GM19468 (cell line): ENCODE results near the gene HSDL1.
"Not testable (repeated sequence)": the region's sequence is repeated elsewhere in the genome, so short reads cannot be mapped to it uniquely, and the experiment has no call there.

Source experiments
- ATAC-seq: cut with Tn5 transposase; IDR thresholded peaks from one replicate; pipeline ENCODE4 v1.9.1; 2021; ENCODE audit warnings: mild to moderate bottlenecking, moderate library complexity, moderate number of reproducible peaks; ENCODE audit not compliant: unreplicated experiment; ENCODE audit errors: extremely low read depth

HSDL1 gene

DNA sequence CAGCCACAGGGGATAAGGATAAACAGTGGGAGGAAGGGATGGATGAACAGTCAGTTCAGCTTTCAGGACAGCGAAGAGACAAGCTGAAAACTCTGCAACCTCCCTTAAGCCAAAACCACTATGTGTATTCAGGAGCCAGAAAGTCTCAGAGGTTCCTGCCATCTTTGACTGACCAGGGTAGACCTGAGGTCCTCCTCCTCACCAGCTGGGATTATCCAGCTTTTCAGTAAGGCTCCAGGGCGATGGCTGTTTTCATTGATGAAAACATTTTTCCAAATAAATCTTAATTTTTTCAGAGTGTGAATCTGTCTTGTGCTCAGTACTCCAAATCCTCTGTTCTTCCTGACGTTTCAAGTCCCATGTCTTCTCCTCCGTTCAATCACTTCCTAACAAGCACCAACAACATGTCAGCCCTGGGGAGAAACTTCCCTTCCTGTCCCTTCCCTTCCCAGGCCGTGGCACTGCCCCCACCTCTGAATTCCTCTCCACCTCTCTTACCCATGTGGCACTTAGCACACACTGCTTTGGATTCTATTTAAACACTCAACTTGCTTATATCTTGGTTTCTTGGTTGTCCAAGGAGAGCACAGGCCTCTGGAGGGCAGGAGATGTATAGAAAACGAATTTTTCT is 5.2 kb downstream of the HSDL1 start:
- no peak for ATAC-seq

GRCh38 chr16:84138824-84139627 is 6.0 kb downstream of the HSDL1 start:
- ATAC-seq, result no peak

DNA sequence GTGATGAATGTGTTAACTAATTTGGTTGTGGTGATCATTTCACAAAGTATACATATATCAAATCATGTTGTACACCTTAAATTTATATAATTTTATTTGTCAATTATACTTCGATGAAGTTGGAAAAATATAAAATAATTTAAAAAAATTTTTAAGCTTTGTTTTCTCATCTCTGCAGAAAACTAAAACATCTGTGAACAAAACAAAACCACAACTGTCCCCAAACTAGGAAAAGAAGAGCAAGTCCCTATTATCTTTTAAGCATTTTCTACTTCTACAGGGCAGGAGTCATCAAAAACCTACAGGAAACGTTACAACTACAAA is 6.5 kb downstream of the HSDL1 start:
- no peak for ATAC-seq

DNA sequence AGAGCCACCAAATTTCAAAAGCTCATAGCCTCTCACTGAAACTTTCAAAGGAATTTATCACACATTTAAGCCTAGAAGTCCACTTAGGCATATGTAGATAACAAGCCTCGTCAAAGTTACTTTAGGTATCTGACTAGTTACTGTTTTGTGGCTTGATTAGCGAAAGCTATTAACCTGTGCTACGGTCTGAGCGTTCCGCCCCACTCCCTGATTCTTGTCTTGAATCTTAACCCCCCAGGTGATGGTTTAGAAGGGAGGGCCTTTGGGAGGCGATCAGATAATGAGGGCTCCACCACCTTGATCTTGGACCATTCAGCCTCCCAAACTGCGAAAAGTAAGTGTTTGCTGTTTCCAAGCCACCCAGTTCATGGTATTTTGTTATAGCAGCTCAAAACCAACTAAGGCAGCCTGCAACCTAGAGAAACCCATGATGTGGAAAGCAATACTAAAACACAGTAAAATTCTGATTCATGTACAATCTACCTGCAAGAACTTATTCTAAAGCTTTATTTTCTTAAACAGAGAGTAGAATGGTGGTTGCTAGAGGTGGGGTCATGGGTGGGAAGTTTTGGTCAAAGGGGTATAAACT is 7.1 kb downstream of the HSDL1 start:
- no peak for ATAC-seq

- ATAC-seq, result no peak
Observed at GRCh38 chr16:84137287-84137686, 7.7 kb downstream of the HSDL1 start.

GRCh38 chr16:84136331-84137125 is 8.4 kb downstream of the HSDL1 start:
- ATAC-seq, result no peak

DNA sequence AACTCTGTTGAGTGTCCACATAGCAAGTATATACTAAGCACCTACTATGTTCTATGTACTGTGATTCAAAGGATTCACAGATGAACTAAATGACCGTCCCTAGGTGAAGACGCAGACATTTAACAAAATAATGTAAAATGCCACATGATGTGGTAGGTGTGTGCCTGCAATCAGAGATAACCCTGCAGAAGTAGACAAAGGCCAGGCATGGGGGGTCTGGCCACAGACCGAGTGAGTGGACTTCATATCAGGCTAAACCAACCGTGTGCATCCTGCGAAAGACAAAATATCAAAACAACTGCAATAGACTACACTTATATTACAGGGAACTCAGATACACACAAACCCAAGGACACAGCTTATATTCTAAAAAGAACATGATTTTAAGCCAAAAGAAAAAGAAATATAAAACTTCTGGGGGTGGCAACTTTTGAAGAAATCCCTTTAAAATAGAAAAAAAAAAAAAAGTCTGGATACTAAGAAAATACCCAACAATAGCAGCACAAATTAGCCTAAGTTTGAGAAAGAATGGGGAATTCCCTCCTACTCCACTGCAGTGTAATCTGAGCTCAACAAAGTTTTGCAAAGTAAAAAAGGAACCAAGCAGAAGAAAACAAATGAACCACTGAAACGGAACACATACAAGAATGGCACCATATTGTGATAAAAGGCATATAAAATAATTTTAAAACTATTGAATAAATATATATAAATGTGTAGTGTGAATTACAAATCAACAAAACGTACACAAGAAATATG is 12.3 kb downstream of the HSDL1 start:
- no peak for ATAC-seq

DNA sequence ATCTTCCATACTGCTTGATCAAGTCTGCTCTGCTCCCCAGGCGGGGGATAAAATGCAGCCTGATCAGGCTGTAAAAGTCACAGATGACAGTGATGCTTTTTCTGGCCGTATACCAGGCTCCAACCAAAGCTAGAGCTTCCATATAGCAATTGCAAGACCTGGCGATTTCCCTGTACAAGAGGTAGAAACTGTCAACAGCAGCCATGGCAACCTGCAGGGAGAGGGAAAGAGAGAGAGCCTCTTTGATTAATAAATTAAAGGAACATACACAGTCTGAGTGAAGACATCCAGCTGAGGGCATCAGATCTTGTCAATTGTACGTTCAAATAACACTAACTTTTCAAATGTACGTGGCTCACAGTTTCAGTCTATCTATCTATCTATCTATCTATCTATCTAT is 13.9 kb downstream of the HSDL1 start:
- no peak for ATAC-seq

GRCh38 chr16:84124257-84125073 is 20.5 kb downstream of the HSDL1 start:
- ATAC-seq, result no peak

DNA sequence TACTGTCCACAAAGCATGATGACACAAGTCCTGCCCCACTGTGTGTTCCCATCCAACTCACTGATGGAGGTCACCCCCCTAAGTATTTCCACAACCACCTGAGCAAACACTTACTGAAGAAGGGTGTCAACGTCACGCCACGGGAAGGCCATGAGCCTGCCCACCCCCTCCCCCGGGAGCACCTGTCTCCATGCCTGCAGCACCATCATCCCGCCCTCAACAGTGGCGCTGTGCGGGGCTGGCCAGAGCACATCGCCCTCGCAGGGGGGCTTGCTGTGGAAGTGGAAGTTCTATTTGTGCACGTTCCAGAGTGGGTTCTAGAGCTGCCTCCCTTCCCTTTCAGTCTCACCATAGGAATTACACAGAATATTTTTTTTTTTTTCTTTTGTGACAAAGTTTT is 24.0 kb downstream of the HSDL1 start:
- no peak for ATAC-seq

DNA sequence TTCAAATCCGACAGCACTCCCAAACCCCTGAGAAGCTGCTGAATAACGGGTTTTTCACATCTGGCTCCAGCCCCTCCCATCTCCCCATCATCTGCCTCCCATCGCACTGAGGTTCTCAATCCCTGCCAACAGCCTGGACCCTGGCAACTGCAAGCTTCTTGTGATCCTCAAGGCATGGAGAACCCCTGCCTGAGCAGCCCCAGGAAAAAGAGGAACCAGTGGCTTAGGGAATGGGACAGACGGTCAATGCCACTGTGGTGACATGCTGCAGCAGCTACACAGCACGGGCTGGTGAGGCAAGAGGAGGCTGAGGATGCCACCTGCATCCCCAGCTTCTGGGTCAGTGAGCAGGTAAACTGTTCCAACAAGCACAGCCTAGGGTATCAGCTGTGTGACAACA is 25.0 kb downstream of the HSDL1 start:
- ATAC-seq, result no peak

- no peak for ATAC-seq
Observed at GRCh38 chr16:84119368-84119767, 25.6 kb downstream of the HSDL1 start.

DNA sequence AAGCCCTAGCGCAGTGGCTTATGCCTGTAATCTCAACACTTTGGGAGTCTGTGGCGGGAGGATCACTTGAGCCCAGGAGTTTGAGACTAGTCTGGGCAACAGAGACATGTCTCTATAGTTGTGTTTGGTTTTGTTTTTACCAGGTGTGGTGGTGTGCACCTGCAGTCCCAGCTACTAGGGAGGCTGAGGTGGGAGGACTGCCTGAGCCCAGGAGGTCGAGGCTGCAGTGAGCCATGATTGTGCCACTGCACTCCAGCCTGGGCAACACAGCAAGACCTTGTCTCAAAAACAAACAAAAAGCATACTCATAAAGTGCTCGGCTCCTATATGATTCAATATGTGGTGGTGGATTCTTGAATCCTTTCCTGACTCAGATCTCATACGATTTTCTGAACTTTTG is 26.7 kb downstream of the HSDL1 start:
- not testable (repeated sequence) for ATAC-seq

DNA sequence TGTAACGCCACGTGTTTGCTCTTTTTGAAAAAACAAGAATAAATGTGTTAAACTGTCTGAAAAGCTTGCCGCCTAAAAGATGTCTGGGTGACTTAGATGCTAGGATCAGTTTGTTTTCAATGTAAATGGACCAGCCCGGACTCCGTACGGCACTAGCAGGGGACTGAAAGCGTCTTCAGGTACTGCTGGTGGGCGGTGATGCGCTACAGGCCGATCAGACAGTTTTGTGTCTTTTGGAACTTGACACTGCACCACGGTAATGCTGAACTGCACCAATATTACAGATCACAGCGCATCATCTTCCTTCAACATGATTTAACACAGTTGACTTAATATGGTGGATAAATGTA is 27.5 kb downstream of the HSDL1 start:
- no peak for ATAC-seq

- peak; percentile 89 for ATAC-seq
Observed at GRCh38 chr16:84116720-84117493, 28.1 kb downstream of the HSDL1 start, which contains the start of gene MBTPS1. Gene MBTPS1 (minus strand): TSS chr16:84116942. CDS start chr16:84101783, 15,159 bp downstream.

DNA sequence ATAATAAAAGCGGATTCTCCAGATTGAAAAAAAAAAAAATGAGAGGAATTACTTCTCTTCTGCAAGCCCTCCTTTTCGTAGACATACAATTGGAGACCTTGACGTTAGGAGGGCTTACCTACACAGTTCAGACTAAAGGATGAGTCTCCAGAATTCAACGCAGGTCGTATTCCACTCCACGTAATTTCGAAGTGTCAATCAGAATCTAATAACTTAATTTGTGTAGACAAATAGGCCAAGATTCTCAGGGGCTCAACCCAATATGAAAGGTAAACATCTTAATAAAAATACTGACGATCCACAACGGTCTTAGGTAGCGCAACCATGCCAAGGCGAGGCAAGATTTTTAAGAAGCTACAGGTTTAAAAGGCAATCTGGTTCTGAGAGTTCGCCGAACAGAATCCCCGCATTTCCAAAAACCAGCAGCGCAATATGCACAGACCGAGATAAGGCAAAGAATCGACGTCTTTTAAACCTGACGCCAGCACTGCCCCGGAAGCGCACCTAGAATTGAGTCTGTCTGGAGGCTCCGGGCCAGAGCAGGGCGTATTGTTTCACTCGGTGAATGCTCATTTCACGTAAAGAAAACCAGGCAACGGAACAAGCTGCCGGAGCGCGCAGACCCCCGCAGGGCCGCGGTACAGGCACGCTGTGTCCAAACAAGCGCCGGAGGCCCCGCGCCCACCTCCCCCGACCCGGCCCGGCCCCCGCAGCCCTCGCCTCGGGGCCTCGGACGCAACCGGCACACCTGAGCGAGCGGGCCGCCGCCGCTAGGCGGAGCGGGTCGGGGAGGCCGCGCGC is 28.9 kb downstream of the HSDL1 start:
- peak; percentile 13 for ATAC-seq

- ATAC-seq, result not testable (repeated sequence)
Observed at GRCh38 chr16:84111949-84112348, 33.0 kb downstream of the HSDL1 start.

GRCh38 chr16:84111525-84111924 is 33.5 kb downstream of the HSDL1 start:
- no peak for ATAC-seq
